Mucosa of rectum (tissue), 2 donors: ENCODE results near the gene NKD2.

Source experiments
- H3K27ac ChIP-seq, 2 donors: one replicate each; pipeline ENCODE4 v1.7.0; 2013; ENCODE audit warnings: inconsistent platforms in 2 of 2, low read depth in 2 of 2, low read length in 2 of 2
- H3K27me3 ChIP-seq, 2 donors: one replicate each; pipeline ENCODE4 v1.7.0; 2013; ENCODE audit warnings: low read length in 2 of 2; ENCODE audit not compliant: control insufficient read depth in 2 of 2, insufficient read depth in 2 of 2
- H3K36me3 ChIP-seq, 2 donors: one replicate each; pipeline ENCODE4 v1.7.0; 2013; ENCODE audit warnings: low read length in 2 of 2; ENCODE audit not compliant: control insufficient read depth in 2 of 2, insufficient read depth in 2 of 2
- H3K4me1 ChIP-seq, 2 donors: one replicate each; pipeline ENCODE4 v1.7.0; 2013; ENCODE audit warnings: low read length in 2 of 2, mild to moderate bottlenecking in 1 of 2; ENCODE audit not compliant: control insufficient read depth in 2 of 2, insufficient read depth in 2 of 2
- H3K4me3 ChIP-seq, 2 donors: one replicate each; pipeline ENCODE4 v1.7.0; 2013; ENCODE audit warnings: low read length in 2 of 2
- H3K9ac ChIP-seq, 2 donors: one replicate each; pipeline ENCODE4 v1.7.0; 2013; ENCODE audit warnings: low read length in 2 of 2, low read depth in 1 of 2, mild to moderate bottlenecking in 1 of 2
- H3K9me3 ChIP-seq, 2 donors: one replicate each; pipeline ENCODE4 v1.7.0; 2013; ENCODE audit warnings: low read length in 2 of 2; ENCODE audit not compliant: control insufficient read depth in 2 of 2
- donor health status: healthy.
- donor health status: Normal muscosa, but diverticular disease.

NKD2 gene

GRCh38 chr5:987761-988160 is 20.8 kb upstream of the NKD2 start:
- Histone ChIP-seq H3K27me3 (no peaks in the 10 kb centered on the region), H3K9ac (no peak overlapping the region)

GRCh38 chr5:988322-988721 is 20.3 kb upstream of the NKD2 start:
- H3K36me3 ChIP-seq = no peaks in the 10 kb centered on the region
- no peak overlapping the region for H3K4me3 ChIP-seq
- no peak overlapping the region for H3K27ac ChIP-seq
- no peak overlapping the region for H3K9ac ChIP-seq
- H3K4me1 ChIP-seq = peaks cover 0 to 5% of the 10 kb centered on the region in 2 donors
- no peaks in the 10 kb centered on the region for H3K27me3 ChIP-seq
- H3K9me3 ChIP-seq = no peaks in the 10 kb centered on the region

More at GRCh38 chr5:987761-988160, 20.8 kb upstream of the NKD2 start:
- Histone ChIP-seq H3K4me1 (peaks cover 0 to 5% of the 10 kb centered on the region in 2 donors), H3K36me3 (no peaks in the 10 kb centered on the region), H3K27ac (no peak overlapping the region), H3K9me3 (no peaks in the 10 kb centered on the region), H3K4me3 (no peak overlapping the region)

- no peak overlapping the region for H3K4me3 ChIP-seq
- peaks cover 0 to 5% of the 10 kb centered on the region in 2 donors for H3K4me1 ChIP-seq
- H3K27ac ChIP-seq = peak overlapping the region; percentile 32 to 51
- no peaks in the 10 kb centered on the region for H3K9me3 ChIP-seq
- H3K36me3 ChIP-seq = no peaks in the 10 kb centered on the region
- no peaks in the 10 kb centered on the region for H3K27me3 ChIP-seq
- H3K9ac ChIP-seq = peak overlapping the region in 1 of 2 donors; percentile 26
Observed at GRCh38 chr5:989961-990530, 18.6 kb upstream of the NKD2 start.

- H3K4me3 ChIP-seq = no peak overlapping the region
- H3K9me3 ChIP-seq = no peaks in the 10 kb centered on the region
- H3K4me1 ChIP-seq = peaks cover 0 to 5% of the 10 kb centered on the region in 2 donors
- H3K36me3 ChIP-seq = no peaks in the 10 kb centered on the region
- no peaks in the 10 kb centered on the region for H3K27me3 ChIP-seq
- peak overlapping the region in 1 of 2 donors; percentile 7 for H3K27ac ChIP-seq
- H3K9ac ChIP-seq = no peak overlapping the region
Observed at GRCh38 chr5:991472-992267, 16.9 kb upstream of the NKD2 start.

- H3K4me1 ChIP-seq = peaks cover 0 to 5% of the 10 kb centered on the region in 2 donors
Observed at GRCh38 chr5:994272-994607, 14.4 kb upstream of the NKD2 start.

GRCh38 chr5:994821-995220 is 13.8 kb upstream of the NKD2 start:
- no peaks in the 10 kb centered on the region for H3K9me3 ChIP-seq
- no peaks in the 10 kb centered on the region for H3K36me3 ChIP-seq
- H3K27ac ChIP-seq = no peak overlapping the region
- no peak overlapping the region for H3K4me3 ChIP-seq
- H3K9ac ChIP-seq = no peak overlapping the region
- H3K27me3 ChIP-seq = no peaks in the 10 kb centered on the region
- peaks cover 0 to 4% of the 10 kb centered on the region in 2 donors for H3K4me1 ChIP-seq

More at GRCh38 chr5:994272-994607, 14.4 kb upstream of the NKD2 start:
- no peaks in the 10 kb centered on the region for H3K27me3 ChIP-seq
- H3K9me3 ChIP-seq = no peaks in the 10 kb centered on the region
- peak overlapping the region; percentile 45 to 52 for H3K27ac ChIP-seq
- no peak overlapping the region for H3K4me3 ChIP-seq
- no peaks in the 10 kb centered on the region for H3K36me3 ChIP-seq
- H3K9ac ChIP-seq = no peak overlapping the region

- no peaks in the 10 kb centered on the region for H3K4me1 ChIP-seq
- H3K36me3 ChIP-seq = no peaks in the 10 kb centered on the region
- H3K27me3 ChIP-seq = no peaks in the 10 kb centered on the region
Observed at GRCh38 chr5:995318-995717, 13.3 kb upstream of the NKD2 start.

GRCh38 chr5:997001-997474 is 11.6 kb upstream of the NKD2 start:
- peak overlapping the region in 1 of 2 donors; percentile 24 for H3K27ac ChIP-seq
- no peak overlapping the region for H3K4me3 ChIP-seq
- H3K27me3 ChIP-seq = no peaks in the 10 kb centered on the region
- no peaks in the 10 kb centered on the region for H3K36me3 ChIP-seq
- no peaks in the 10 kb centered on the region for H3K9me3 ChIP-seq
- no peak overlapping the region for H3K9ac ChIP-seq
- no peaks in the 10 kb centered on the region for H3K4me1 ChIP-seq

More at GRCh38 chr5:995318-995717, 13.3 kb upstream of the NKD2 start:
- Histone ChIP-seq H3K9ac (no peak overlapping the region), H3K9me3 (no peaks in the 10 kb centered on the region), H3K4me3 (no peak overlapping the region), H3K27ac (no peak overlapping the region)

- H3K36me3 ChIP-seq = no peaks in the 10 kb centered on the region
- no peaks in the 10 kb centered on the region for H3K9me3 ChIP-seq
- peak overlapping the region in 1 of 2 donors; percentile 39 for H3K27ac ChIP-seq
- no peaks in the 10 kb centered on the region for H3K4me1 ChIP-seq
- H3K27me3 ChIP-seq = peaks cover 0 to 2% of the 10 kb centered on the region in 2 donors
- no peak overlapping the region for H3K9ac ChIP-seq
- no peak overlapping the region for H3K4me3 ChIP-seq
Observed at GRCh38 chr5:997711-998110, 10.9 kb upstream of the NKD2 start.

- H3K9ac ChIP-seq = no peak overlapping the region
- H3K9me3 ChIP-seq = no peaks in the 10 kb centered on the region
- peak overlapping the region in 1 of 2 donors; percentile 19 for H3K27ac ChIP-seq
- peaks cover 0 to 2% of the 10 kb centered on the region in 2 donors for H3K27me3 ChIP-seq
- H3K4me3 ChIP-seq = no peak overlapping the region
- H3K4me1 ChIP-seq = peaks cover 1 to 2% of the 10 kb centered on the region in 2 donors
- H3K36me3 ChIP-seq = no peaks in the 10 kb centered on the region
Observed at GRCh38 chr5:998246-999031, 10.2 kb upstream of the NKD2 start.
